ENCODE data around the gene CUL4A.

Gene CUL4A

GRCh38 chr13:113207890-113208420, 1.5 kb upstream of the CUL4A start:
- H4K20me1 ChIP-seq (ENCODE audit: insufficient read depth, low read length, poor library complexity, severe bottlenecking), result peaks cover 62% of the 10 kb centered on the region
- no peaks in the 10 kb centered on the region for H3K9me3 ChIP-seq (ENCODE audit: insufficient read depth, low read depth, low read length)

GRCh38 chr13:113208421-113209335, 735 bp upstream of the CUL4A start, which contains the start of gene PCID2:
Gene PCID2, minus strand, starts transcription at chr13:113208669. Its CDS starts 35 bp downstream, at chr13:113208634.
- no peaks in the 10 kb centered on the region for H3F3A ChIP-seq (ENCODE audit: low read depth)
- peak within 1 kb of the TSS; percentile 98 for H2AFZ ChIP-seq (ENCODE audit: low read length)
- H3K9ac ChIP-seq (ENCODE audit: low read depth, low read length, poor library complexity, severe bottlenecking), result peak within 1 kb of the TSS; percentile 95
- no peaks in the 10 kb centered on the region for H3K9me2 ChIP-seq (replicated peaks; ENCODE audit: low read depth, low read length)
- peaks cover 87% of the 10 kb centered on the region for H3K79me2 ChIP-seq (ENCODE audit: insufficient read depth, low read length)
- peaks cover 65% of the 10 kb centered on the region for H4K20me1 ChIP-seq (ENCODE audit: insufficient read depth, low read length, poor library complexity, severe bottlenecking)
- H3K9me3 ChIP-seq (ENCODE audit: insufficient read depth, low read depth, low read length), result no peaks in the 10 kb centered on the region
- H3K4me1 ChIP-seq (ENCODE audit: insufficient read depth, low read length, poor library complexity, severe bottlenecking), result peaks cover 70% of the 10 kb centered on the region
- peak within 1 kb of the TSS; percentile 97 for H3K4me2 ChIP-seq (ENCODE audit: low read depth, low read length, poor library complexity, severe bottlenecking)
- TF ChIP-seq EZH2phosphoT487 (IDR thresholded peaks at IDR 0.05; ENCODE audit: borderline replicate concordance) (no peak), CTCF (conservative IDR thresholded peaks at IDR 0.05; ENCODE audit: low read length) (no peak)
- no peaks in the 10 kb centered on the region for H3K36me3 ChIP-seq (ENCODE audit: insufficient read depth, low read length)
- H3K4me3 ChIP-seq (ENCODE audit: low read length, poor library complexity, severe bottlenecking), result peak within 1 kb of the TSS; percentile 96
- H3K27me3 ChIP-seq (ENCODE audit: insufficient read depth, low read length, poor library complexity, severe bottlenecking), result no peaks in the 10 kb centered on the region

More at GRCh38 chr13:113207890-113208420, 1.5 kb upstream of the CUL4A start:
- peak overlapping the region; percentile 95 for H3K9ac ChIP-seq (ENCODE audit: low read depth, low read length, poor library complexity, severe bottlenecking)
- H3K4me2 ChIP-seq (ENCODE audit: low read depth, low read length, poor library complexity, severe bottlenecking), result peak overlapping the region; percentile 97
- no peaks in the 10 kb centered on the region for H3F3A ChIP-seq (ENCODE audit: low read depth)
- peak overlapping the region; percentile 98 for H2AFZ ChIP-seq (ENCODE audit: low read length)
- H3K27me3 ChIP-seq (ENCODE audit: insufficient read depth, low read length, poor library complexity, severe bottlenecking), result no peaks in the 10 kb centered on the region
- peaks cover 86% of the 10 kb centered on the region for H3K79me2 ChIP-seq (ENCODE audit: insufficient read depth, low read length)
- no peaks in the 10 kb centered on the region for H3K9me2 ChIP-seq (replicated peaks; ENCODE audit: low read depth, low read length)
- peaks cover 70% of the 10 kb centered on the region for H3K4me1 ChIP-seq (ENCODE audit: insufficient read depth, low read length, poor library complexity, severe bottlenecking)
- no peak for TF ChIP-seq CTCF (conservative IDR thresholded peaks at IDR 0.05; ENCODE audit: low read length)
- no peak for TF ChIP-seq EZH2phosphoT487 (IDR thresholded peaks at IDR 0.05; ENCODE audit: borderline replicate concordance)
- H3K4me3 ChIP-seq (ENCODE audit: low read length, poor library complexity, severe bottlenecking), result peak overlapping the region; percentile 96
- no peaks in the 10 kb centered on the region for H3K36me3 ChIP-seq (ENCODE audit: insufficient read depth, low read length)

- Histone ChIP-seq H3K4me1 (ENCODE audit: insufficient read depth, low read length, poor library complexity, severe bottlenecking) (peaks cover 74% of the 10 kb centered on the region), H3K79me2 (ENCODE audit: insufficient read depth, low read length) (peaks cover 87% of the 10 kb centered on the region), H2AFZ (ENCODE audit: low read length) (peak overlapping the region; percentile 65; the same call in 1 of the 2 replicates), H3K4me3 (ENCODE audit: low read length, poor library complexity, severe bottlenecking) (peak overlapping the region; percentile 96), H3K36me3 (ENCODE audit: insufficient read depth, low read length) (no peaks in the 10 kb centered on the region), H4K20me1 (ENCODE audit: insufficient read depth, low read length, poor library complexity, severe bottlenecking) (peaks cover 77% of the 10 kb centered on the region), H3K4me2 (ENCODE audit: low read depth, low read length, poor library complexity, severe bottlenecking) (peak overlapping the region; percentile 86), H3K9ac (ENCODE audit: low read depth, low read length, poor library complexity, severe bottlenecking) (peak overlapping the region; percentile 95), H3K27me3 (ENCODE audit: insufficient read depth, low read length, poor library complexity, severe bottlenecking) (no peaks in the 10 kb centered on the region), H3F3A (ENCODE audit: low read depth) (no peaks in the 10 kb centered on the region), H3K9me3 (ENCODE audit: insufficient read depth, low read depth, low read length) (no peaks in the 10 kb centered on the region), H3K9me2 (replicated peaks; ENCODE audit: low read depth, low read length) (no peaks in the 10 kb centered on the region)
- TF ChIP-seq EZH2phosphoT487 (IDR thresholded peaks at IDR 0.05; ENCODE audit: borderline replicate concordance), result no peak
- TF ChIP-seq CTCF (conservative IDR thresholded peaks at IDR 0.05; ENCODE audit: low read length), result no peak
Observed at GRCh38 chr13:113209759-113210421, 477 bp downstream of the CUL4A start.
